Stimulated activated naive CD8-positive, alpha-beta T cell treated with anti-CD3 and anti-CD28 coated beads, Interleukin-15, Interleukin-2, amounts not matched to agents 100 ng/mL and 50 ng/mL, for 24 hours (primary cell): Measurements from ENCODE around the gene CPT1B.
"Not testable (repeated sequence)": the region's sequence is repeated elsewhere in the genome, so short reads cannot be mapped to it uniquely, and the experiment has no call there.

Experiments
- H3K27ac Mint-ChIP-seq: one replicate; pipeline ENCODE4 v1.8.0; 2021; ENCODE audit warnings: mild to moderate bottlenecking, mixed read lengths
- H3K27me3 Mint-ChIP-seq: one replicate; pipeline ENCODE4 v1.8.0; 2021; ENCODE audit warnings: mixed read lengths
- H3K36me3 Mint-ChIP-seq: one replicate; pipeline ENCODE4 v1.8.0; 2021; ENCODE audit warnings: low read depth, mixed read lengths
- H3K4me1 Mint-ChIP-seq: one replicate; pipeline ENCODE4 v1.8.0; 2021; ENCODE audit warnings: low read depth, mixed read lengths
- H3K4me3 Mint-ChIP-seq: one replicate; pipeline ENCODE4 v1.8.0; 2021; ENCODE audit warnings: mild to moderate bottlenecking, mixed read lengths
- H3K9me3 Mint-ChIP-seq: one replicate; pipeline ENCODE4 v1.8.0; 2021; ENCODE audit warnings: mixed read lengths

CPT1B gene

DNA sequence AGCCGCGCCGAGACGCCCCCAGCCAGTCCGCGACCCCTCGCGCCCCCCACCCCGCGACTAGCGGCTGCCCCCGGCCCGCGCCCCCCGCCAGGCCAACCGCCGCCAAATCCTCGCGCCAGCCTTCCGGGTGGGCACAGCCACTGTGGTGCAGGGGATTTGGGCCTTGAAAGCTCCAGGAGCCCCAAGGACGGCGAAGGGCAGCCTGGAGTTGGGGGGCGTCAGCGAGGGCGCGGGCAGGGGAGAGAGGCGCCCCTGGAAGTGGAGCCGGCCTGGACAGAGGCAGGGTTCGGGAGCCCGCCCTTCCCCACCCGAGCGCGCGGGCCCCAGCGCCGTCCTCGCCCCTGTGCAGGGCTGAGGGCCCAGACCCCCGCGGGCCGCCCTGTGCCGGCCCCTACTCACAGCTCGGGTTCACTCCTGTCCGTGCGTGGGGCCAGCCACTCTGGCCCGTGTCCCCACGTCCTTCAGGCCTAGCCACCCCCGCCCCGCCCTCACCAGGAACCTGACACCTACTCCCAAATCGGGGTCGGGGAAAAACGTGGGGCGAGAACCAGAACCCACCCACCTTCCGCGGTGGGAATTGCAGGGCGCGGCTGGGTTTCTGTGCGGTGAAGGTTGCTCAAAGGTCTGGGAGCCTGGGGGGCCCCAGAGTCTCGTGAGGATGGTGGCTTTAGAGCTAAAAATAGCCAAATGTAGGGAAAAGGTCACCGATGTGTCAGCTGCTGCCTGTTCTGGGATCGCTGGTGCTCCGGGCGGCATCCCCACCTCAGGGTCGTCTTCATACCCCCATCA is at the start of gene CPT1B:
Gene CPT1B, minus strand, starts transcription at position 441 of the 789 bp plus-strand sequence. CDS start 512 bp downstream, outside the sequence.
- H3K27me3 Mint-ChIP-seq = no peaks in the 10 kb centered on the region

DNA sequence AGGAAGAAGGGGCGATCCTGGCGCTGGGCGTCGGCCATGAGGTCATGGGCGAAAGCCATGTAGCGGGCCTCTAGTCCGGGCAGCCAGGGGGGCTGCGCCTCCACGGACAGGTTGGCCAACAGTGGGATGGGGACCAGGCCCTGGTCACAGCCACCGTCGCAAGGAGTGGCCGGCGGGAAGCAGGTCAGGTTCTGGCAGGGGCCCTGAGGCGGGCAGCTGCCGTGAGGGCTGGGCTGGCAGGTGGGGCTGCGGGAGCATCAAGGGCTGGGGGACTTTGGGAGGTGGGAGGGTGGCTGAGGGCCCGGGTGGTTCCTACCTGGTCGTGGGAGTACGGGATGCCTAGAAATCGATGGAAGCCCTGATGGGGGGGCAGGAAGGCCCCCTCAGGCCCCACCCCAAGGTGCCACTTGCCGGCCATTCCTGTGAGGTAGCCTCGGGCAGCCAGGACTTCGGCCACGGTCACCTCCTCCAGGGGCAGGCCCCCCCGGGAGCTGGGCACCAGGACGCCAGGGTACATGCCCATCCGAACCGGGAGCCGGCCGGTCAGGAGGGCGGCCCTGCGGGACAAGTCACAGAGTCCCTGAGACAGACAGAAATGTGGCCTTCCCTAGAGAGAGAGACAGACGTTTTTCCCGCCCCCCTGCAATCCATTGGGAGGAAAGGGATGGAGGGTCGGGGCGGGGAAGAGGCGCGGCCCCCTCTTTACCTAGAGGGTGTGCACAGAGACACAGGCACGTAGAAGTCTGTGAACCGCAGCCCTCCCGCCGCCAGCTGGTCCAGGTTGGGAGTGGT is 48.8 kb upstream of the CPT1B start:
- peaks cover 30% of the 10 kb centered on the region for H3K4me1 Mint-ChIP-seq
- no peaks in the 10 kb centered on the region for H3K27me3 Mint-ChIP-seq
- H3K4me3 Mint-ChIP-seq = peak overlapping the region; percentile 80
- no peaks in the 10 kb centered on the region for H3K36me3 Mint-ChIP-seq
- H3K9me3 Mint-ChIP-seq = no peaks in the 10 kb centered on the region
- peak overlapping the region; percentile 40 for H3K27ac Mint-ChIP-seq

More for the DNA sequence above, at the start of gene CPT1B:
- peak within 1 kb of the TSS; percentile 26 for H3K4me3 Mint-ChIP-seq
- H3K27ac Mint-ChIP-seq = no peak within 1 kb of the TSS
- peaks cover 17% of the 10 kb centered on the region for H3K4me1 Mint-ChIP-seq
- H3K36me3 Mint-ChIP-seq = peaks cover 12% of the 10 kb centered on the region
- no peaks in the 10 kb centered on the region for H3K9me3 Mint-ChIP-seq

DNA sequence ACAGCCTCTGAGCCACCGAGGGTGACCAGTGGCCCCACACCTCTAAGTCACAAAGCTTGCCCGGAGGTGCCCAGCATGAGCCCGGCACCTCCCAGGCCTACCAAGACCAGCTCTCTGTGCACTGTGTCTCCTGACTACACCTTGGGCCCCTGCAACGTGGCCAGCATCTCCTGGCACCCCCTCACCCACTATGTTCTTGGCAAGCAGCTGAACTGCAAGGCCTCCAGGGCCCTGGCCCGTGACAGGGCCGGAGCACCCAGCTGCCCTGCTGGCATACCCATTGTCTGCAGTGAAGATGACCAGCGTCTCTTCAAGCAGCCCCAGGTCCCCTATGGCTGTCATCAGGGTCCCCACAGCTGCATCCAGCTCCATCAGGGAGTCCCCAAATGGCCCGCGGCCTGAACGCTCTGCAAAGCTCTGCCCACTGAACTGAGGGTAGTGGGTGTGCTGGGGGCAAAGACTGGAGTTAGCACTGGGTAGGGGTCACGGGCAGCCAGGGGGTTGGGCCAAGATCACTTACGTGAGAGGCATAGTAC is 48.2 kb upstream of the CPT1B start:
- Mint-ChIP-seq H3K27me3 (no peaks in the 10 kb centered on the region), H3K36me3 (no peaks in the 10 kb centered on the region)

DNA sequence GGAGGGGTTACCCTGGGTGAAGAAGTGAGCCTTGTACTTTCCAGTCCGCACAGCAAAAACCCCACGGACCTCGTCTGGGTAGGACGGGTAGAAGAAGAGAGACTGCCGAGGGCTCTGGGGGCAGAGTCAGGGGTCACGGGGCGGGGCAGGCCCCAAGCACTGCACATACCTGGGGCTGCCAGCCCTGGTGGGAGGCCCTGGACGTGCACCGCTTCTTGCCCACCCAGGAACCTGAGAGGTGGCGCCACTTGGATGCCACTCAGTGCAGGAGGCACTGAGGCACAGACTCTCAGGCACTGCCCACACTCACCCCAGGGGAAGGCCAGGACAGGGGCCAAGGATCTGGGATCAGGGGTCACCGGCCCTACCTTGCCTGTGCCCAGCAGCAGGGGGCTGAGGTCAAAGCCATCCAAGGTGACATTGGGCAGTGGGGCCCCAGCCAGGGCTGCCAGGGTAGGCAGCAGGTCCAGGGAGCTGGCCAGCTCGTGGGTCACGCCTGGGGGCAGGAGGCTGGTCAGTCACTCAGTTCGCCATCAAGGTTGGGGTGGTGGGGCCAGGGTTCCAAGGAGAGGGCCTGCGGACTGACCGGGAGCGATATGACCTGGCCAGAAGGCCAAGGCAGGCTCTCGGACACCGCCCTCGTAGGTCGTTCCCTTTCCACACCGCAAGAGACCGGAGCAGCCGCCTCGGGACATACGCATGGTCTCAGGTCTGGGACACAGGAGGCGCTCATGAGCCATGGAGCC is 47.5 kb upstream of the CPT1B start:
- Mint-ChIP-seq H3K36me3 (no peaks in the 10 kb centered on the region), H3K27ac (no peak overlapping the region), H3K4me3 (no peak overlapping the region), H3K4me1 (peaks cover 43% of the 10 kb centered on the region), H3K27me3 (no peaks in the 10 kb centered on the region), H3K9me3 (no peaks in the 10 kb centered on the region)

More for the DNA sequence above, 48.2 kb upstream of the CPT1B start:
- peak overlapping the region; percentile 49 for H3K4me3 Mint-ChIP-seq
- H3K27ac Mint-ChIP-seq = peak overlapping the region; percentile 65
- peaks cover 37% of the 10 kb centered on the region for H3K4me1 Mint-ChIP-seq
- no peaks in the 10 kb centered on the region for H3K9me3 Mint-ChIP-seq

GRCh38 chr22:50625131-50625567 is 46.9 kb upstream of the CPT1B start:
- H3K27me3 Mint-ChIP-seq = no peaks in the 10 kb centered on the region
- H3K9me3 Mint-ChIP-seq = no peaks in the 10 kb centered on the region
- H3K4me1 Mint-ChIP-seq = peaks cover 47% of the 10 kb centered on the region
- H3K4me3 Mint-ChIP-seq = no peak overlapping the region
- no peak overlapping the region for H3K27ac Mint-ChIP-seq
- no peaks in the 10 kb centered on the region for H3K36me3 Mint-ChIP-seq

DNA sequence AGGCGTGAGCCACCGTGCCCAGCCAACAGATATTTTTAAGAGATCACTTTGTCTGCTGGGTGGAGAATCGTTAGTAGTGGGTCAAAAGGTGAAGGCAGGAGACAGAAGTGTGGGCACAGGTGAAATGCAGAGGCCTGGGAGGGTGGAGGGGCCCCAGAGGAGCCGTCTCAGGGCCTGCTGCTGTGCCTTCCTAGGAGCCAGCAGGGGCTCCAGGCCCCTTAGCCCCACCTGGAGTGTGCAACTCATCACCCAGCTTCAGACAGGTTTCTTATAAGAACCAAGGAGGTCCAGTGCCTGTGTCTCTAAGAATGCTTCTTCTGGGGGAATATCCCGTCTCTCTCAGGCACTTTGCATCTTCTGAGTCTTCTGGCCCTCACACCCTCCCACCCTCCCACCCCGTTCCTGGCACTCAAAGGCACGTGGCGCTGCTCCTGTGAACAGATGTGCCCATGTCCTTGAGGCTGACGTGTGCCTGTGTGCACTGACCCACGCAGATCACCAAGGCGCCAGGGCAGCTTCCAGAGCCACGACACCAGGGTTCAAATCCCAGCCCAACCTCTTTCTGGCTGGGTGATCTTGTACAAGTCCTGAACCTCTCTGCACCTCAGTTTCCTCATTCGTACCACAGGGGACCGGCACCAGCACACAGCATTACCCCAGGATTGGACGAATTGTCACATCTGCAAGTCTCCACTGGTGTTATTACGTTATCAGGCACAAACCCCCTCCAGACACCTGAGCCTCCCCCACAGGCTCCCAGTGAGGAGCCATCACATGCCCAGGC is 46.3 kb upstream of the CPT1B start:
- Mint-ChIP-seq H3K4me1 (peaks cover 50% of the 10 kb centered on the region), H3K27me3 (no peaks in the 10 kb centered on the region), H3K9me3 (no peaks in the 10 kb centered on the region), H3K4me3 (no peak overlapping the region), H3K27ac (no peak overlapping the region), H3K36me3 (no peaks in the 10 kb centered on the region)

DNA sequence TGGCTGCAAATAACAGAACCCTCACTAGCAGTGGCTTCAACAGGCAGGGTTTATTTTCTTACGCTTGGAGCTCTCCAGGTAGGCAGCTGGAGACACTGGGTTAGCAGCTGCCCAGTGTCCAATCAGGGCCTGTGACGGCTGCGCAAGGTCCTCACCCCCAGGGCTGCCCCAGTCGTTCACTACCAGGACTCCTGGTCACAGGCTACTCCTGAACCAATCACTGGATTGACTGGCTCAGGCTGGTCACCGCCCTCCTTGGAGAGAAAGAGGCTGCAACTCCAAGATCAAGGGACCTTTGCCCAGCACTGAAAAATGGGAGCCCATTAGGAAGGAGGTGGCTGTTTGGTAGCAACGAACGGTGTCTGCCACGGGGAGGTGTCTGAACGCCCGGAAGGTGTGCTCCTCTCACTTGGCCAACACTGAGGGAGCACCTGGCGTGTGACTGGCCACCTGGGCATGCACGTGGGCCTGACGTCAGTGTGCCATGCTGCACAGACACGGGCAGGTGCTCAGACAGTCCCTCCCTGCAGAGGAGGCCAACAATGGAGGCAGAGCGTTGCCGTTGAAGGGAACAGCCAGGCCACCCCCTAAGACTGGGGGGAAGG is 44.6 kb upstream of the CPT1B start:
- Mint-ChIP-seq H3K4me1 (peaks cover 44% of the 10 kb centered on the region), H3K36me3 (no peaks in the 10 kb centered on the region), H3K4me3 (no peak overlapping the region), H3K9me3 (no peaks in the 10 kb centered on the region), H3K27ac (peak overlapping the region; percentile 87), H3K27me3 (no peaks in the 10 kb centered on the region)

DNA sequence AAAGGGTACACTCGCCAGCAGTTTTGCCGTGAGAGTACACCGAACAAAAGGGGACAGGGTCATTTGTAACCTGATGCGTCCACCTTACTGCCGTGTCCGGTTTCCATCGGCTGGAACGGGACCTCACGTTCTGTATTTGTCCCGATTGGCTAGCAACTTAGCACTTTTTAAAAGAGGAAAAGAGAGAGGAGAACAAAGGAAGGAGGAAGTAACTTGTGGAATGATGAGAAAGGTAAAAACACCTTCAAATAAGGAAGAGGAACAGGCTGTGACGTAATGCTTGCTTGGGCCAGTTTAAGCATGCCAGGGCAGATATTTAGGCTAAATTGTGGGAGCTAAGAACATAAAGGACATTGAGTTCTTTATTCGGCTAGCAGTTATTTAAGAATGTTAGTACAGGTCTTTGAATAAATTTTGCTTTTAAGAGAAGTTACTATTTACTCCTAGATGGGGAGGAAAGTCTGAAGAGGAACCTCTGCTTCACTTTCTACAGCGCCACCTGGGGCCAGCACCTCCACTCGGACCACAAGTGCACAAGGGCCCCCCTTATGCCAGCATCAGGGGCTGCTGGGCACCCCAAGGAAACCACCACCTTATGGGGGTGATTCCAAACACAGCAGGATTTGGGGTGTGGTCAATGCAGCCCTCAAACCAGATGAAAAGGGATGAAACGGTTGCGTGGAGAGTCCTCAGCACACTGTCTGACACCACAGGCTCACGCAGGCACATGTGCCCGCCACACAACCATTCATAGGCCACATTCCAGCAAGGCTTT is 43.9 kb upstream of the CPT1B start:
- Mint-ChIP-seq H3K36me3 (no peaks in the 10 kb centered on the region), H3K4me1 (peaks cover 44% of the 10 kb centered on the region), H3K27me3 (no peaks in the 10 kb centered on the region), H3K4me3 (peak overlapping the region; percentile 75), H3K27ac (peak overlapping the region; percentile 87), H3K9me3 (no peaks in the 10 kb centered on the region)

DNA sequence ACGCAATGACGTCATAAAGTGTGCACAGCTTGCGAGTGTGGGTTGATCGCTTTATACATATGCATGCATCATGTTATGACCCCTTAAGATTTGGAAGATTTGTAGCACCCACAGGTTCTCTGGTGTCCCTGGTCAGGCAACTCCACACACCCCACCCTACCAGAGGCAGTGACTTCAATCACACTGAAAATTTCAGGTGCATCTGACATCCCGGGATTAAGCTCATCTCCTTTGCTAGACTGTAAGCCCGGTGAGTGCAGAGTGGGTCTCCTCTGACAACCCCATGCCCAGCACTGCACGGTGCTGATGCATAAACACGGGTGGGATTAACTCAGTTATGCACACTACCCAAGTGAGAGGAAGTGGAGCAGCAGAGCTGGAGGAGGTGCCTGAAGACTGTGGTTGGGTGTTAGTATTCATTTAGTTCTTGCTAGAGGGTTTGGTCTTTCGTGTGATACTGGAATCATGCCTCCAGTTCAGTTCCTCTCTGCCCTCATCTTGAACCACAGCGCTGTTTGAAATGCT is 43.2 kb upstream of the CPT1B start:
- Mint-ChIP-seq H3K4me1 (peaks cover 41% of the 10 kb centered on the region), H3K27me3 (no peaks in the 10 kb centered on the region), H3K27ac (peak overlapping the region; percentile 87), H3K36me3 (no peaks in the 10 kb centered on the region), H3K9me3 (no peaks in the 10 kb centered on the region), H3K4me3 (peak overlapping the region; percentile 75)

GRCh38 chr22:50620593-50621355 is 42.5 kb upstream of the CPT1B start:
- Mint-ChIP-seq H3K4me1 (peaks cover 39% of the 10 kb centered on the region), H3K27ac (peak overlapping the region; percentile 72), H3K4me3 (peak overlapping the region; percentile 75), H3K27me3 (no peaks in the 10 kb centered on the region), H3K36me3 (no peaks in the 10 kb centered on the region), H3K9me3 (no peaks in the 10 kb centered on the region)

DNA sequence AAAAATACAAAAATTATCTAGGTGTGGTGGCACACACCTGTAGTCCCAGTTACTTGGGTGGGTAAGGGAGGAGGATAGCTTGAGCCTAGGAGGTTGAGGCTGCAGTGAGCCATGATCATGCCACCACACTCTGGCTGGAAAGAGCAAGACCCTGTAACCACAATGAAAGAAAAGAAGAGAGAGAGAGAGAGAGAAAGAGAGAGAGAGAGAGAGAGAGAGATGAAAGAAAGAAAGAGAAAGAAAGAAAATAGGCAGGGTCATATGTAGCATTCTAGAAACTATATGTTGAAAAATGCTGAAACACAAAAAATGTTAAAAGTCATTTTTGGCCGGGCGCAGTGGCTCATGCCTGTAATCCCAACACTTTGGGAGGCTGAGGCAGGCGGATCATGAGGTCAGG is 36.1 kb upstream of the CPT1B start:
- H3K9me3 Mint-ChIP-seq, H3K27me3 Mint-ChIP-seq, H3K4me3 Mint-ChIP-seq, H3K36me3 Mint-ChIP-seq, H3K4me1 Mint-ChIP-seq: not testable (repeated sequence)
- H3K27ac Mint-ChIP-seq = peak overlapping the region; percentile 52

DNA sequence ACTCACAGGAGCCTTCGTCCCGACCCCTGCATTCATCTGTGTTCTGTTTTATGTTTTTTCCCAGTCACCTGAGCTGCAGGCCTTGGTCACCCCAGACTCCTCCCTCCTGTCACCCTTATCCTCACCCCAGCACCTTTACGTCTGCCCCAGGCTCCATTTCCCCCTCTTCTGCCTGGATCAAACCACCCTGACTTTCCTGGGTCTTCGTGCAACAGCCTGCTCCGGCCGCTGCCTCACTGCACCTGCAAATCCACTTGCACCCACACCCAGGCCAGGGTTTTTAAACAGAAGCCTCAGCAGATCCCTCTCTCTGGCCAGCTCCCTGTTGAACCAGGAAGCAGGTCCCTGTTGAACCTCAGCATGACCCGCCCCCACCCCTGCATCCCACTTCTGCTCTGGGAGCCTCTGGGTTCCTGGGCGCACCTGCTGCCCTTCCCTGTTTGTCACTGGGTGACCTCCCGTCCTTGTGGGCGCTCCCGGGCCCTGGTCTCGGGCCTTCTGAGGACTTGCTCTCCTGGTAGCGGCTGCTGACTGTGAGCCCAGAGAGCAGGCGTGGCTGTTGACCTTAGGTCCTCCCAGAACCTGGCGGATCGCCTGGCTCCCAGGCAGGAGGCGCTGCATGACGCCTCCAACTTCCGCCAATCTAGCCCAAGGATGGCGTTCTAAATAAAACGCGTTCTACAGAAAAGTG is 35.2 kb upstream of the CPT1B start:
- H3K4me1 Mint-ChIP-seq = no peaks in the 10 kb centered on the region
- no peaks in the 10 kb centered on the region for H3K36me3 Mint-ChIP-seq
- no peaks in the 10 kb centered on the region for H3K9me3 Mint-ChIP-seq
- H3K27me3 Mint-ChIP-seq = peaks cover 7% of the 10 kb centered on the region
- no peak overlapping the region for H3K27ac Mint-ChIP-seq
- no peak overlapping the region for H3K4me3 Mint-ChIP-seq
